PC-3 (cell line): ENCODE results near the gene TM9SF3.

ENCODE experiments used
- EZH2 ChIP-seq: fragments of 300-600 bp; sonication (generic); IDR thresholded peaks from one replicate; pipeline ENCODE4 v1.6.1; 2017; ENCODE audit warnings: antibody characterized with exemption, mild to moderate bottlenecking, low read length; ENCODE audit not compliant: unreplicated experiment
- EZH2phosphoT487 ChIP-seq: fragments of 300-600 bp; sonication (generic); IDR thresholded peaks from 2 replicates; pipeline ENCODE4 v1.6.1; 2018; ENCODE audit warnings: mild to moderate bottlenecking, antibody characterized with exemption, low read length, borderline replicate concordance
- TF ChIP-seq, protein P1 (sequence below): fragments of 300-600 bp; sonication (generic); conservative IDR thresholded peaks from 2 replicates; pipeline ENCODE4 v1.5.1; 2017; ENCODE audit warnings: antibody characterized with exemption, low read depth, mild to moderate bottlenecking, low read length

DNA sequence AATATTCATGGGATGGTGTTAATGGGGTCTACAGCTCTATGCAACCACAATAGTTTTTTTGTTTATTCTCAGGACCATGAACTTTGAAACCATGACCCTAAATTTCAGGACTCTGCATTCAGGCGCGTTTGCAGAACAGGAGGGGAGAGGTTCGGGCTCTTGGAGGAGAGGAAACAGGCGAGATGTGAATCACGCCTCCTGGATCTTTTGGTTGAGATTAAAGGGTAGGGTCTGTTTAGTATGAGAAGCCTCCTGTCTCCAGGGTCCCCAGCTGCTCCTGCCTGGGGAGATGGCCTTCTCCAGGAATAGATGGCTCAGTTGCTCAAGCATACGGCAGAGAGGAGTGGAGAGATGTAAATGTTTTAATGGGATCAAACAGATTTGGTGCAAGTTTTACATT is 91.3 kb downstream of the TM9SF3 start:
- TF ChIP-seq, protein P1, sequence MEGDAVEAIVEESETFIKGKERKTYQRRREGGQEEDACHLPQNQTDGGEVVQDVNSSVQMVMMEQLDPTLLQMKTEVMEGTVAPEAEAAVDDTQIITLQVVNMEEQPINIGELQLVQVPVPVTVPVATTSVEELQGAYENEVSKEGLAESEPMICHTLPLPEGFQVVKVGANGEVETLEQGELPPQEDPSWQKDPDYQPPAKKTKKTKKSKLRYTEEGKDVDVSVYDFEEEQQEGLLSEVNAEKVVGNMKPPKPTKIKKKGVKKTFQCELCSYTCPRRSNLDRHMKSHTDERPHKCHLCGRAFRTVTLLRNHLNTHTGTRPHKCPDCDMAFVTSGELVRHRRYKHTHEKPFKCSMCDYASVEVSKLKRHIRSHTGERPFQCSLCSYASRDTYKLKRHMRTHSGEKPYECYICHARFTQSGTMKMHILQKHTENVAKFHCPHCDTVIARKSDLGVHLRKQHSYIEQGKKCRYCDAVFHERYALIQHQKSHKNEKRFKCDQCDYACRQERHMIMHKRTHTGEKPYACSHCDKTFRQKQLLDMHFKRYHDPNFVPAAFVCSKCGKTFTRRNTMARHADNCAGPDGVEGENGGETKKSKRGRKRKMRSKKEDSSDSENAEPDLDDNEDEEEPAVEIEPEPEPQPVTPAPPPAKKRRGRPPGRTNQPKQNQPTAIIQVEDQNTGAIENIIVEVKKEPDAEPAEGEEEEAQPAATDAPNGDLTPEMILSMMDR, result no peak
- TF ChIP-seq EZH2, result no peak
- TF ChIP-seq EZH2phosphoT487, result no peak
